ENCODE data around the gene ZNF143. TPM values are rescaled to one million over a fixed set of nuclear protein-coding genes. Genes with fewer than 3 reads are reported as not detected.

ZNF143 gene
- total and polyA plus RNA-seq, 2 of the 13 experiments (the other 11 are each of a cell fraction or from before 2014, with no cell fraction given) = 22.4 to 35.6 TPM

GRCh38 chr11:9568854-9569587 is 108.2 kb downstream of the ZNF143 start (continued):
- peak; percentile 93 for TF ChIP-seq HNF1B (CRISPR knock-in tag; IDR thresholded peaks at IDR 0.05)
- TF ChIP-seq PRDM4 (CRISPR knock-in tag; IDR thresholded peaks at IDR 0.05; ENCODE audit: borderline replicate concordance) = no peak
- peak; percentile 54; the same call in 1 of the 2 replicates for TF ChIP-seq NR2F2 (IDR thresholded peaks at IDR 0.05; ENCODE audit: borderline replicate concordance, low read depth)
- no peak for TF ChIP-seq LBX2 (CRISPR knock-in tag; IDR thresholded peaks at IDR 0.05; ENCODE audit: borderline replicate concordance)
- TF ChIP-seq BRF2 (CRISPR knock-in tag; IDR thresholded peaks at IDR 0.05) = peak; percentile 65; the same call in 1 of the 2 replicates
- TF ChIP-seq IRX3 (CRISPR knock-in tag; IDR thresholded peaks at IDR 0.05; ENCODE audit: borderline replicate concordance, low read depth) = peak; percentile 47; the same call in 1 of the 2 replicates
- TF ChIP-seq FOXJ3 (CRISPR knock-in tag; IDR thresholded peaks at IDR 0.05; ENCODE audit: borderline replicate concordance) = peak; percentile 96
- no peak for TF ChIP-seq REL (CRISPR knock-in tag; conservative IDR thresholded peaks at IDR 0.05)
- TF ChIP-seq PRDM10 (CRISPR knock-in tag; IDR thresholded peaks at IDR 0.05; ENCODE audit: low read depth) = peak; percentile 31; the same call in 1 of the 2 replicates
- TF ChIP-seq MATR3 (CRISPR knock-in tag; IDR thresholded peaks at IDR 0.05) = no peak
- peak; percentile 16; the same call in 1 of the 2 replicates for TF ChIP-seq ZNF143 (CRISPR knock-in tag; IDR thresholded peaks at IDR 0.05)
- TF ChIP-seq FOXP4 (CRISPR knock-in tag; IDR thresholded peaks at IDR 0.05) = peak; percentile 97
- TF ChIP-seq ZFP36L1 (CRISPR knock-in tag; IDR thresholded peaks at IDR 0.05) = peak; percentile 87
- TF ChIP-seq ZBTB34 (CRISPR knock-in tag; IDR thresholded peaks at IDR 0.05) = no peak; the same call in 1 of the 2 replicates
